H1 (cell line): ENCODE data around the gene TSEN54. TPM values are rescaled to one million over a fixed set of nuclear protein-coding genes. Genes with fewer than 3 reads are reported as not detected.

ENCODE experiments used
- ASH2L ChIP-seq: fragments of 200-600, 300-600 bp; sonication (generic); IDR thresholded peaks from one replicate; pipeline ENCODE4 v1.7.1; 2017; ENCODE audit warnings: low read length
- CHD2 ChIP-seq: IDR thresholded peaks from 2 replicates; pipeline ENCODE4 v1.6.1; 2012; ENCODE audit warnings: low read length, improper control_type of control experiment
- CHD7 ChIP-seq: fragments of 300-600 bp; sonication (generic); IDR thresholded peaks from 2 replicates; pipeline ENCODE4 v1.7.1; 2012; ENCODE audit warnings: low read length, moderate library complexity, mild to moderate bottlenecking, inconsistent platforms; ENCODE audit not compliant: insufficient replicate concordance
- EP300 ChIP-seq, 2 experiments: IDR thresholded peaks; 1 replicate in 1 of 2; 2 replicates in 1 of 2; pipeline ENCODE4 v1.6.1; 2011 to 2012; ENCODE audit warnings: low read depth in 2 of 2, low read length in 2 of 2, mild to moderate bottlenecking in 2 of 2, borderline replicate concordance in 1 of 2, inconsistent platforms in 1 of 2, moderate library complexity in 1 of 2
- TEAD4 ChIP-seq: IDR thresholded peaks from 2 replicates; pipeline ENCODE4 v1.6.1; 2012; ENCODE audit warnings: low read depth, low read length, inconsistent platforms, mixed read lengths
- polyA plus RNA-seq, 7 experiments: library from polyadenylated mRNA; depleted of rRNA in 3 of 7; stranded (reverse) in 5 of 7; unstranded in 2 of 7; fragments of >200 nt in 5 of 7; fragments of 200-250 nt in 2 of 7; gene quantifications; 1 replicate in 5 of 7; 2 replicates in 1 of 7; 4 replicates in 1 of 7; pipeline versions ENCODE4 v1.2.1 to v1.2.3, GENCODE V29; 2011 to 2013; ENCODE audit warnings: missing spikeins in 2 of 7, mixed read lengths in 2 of 7
- total RNA-seq: library from RNA; stranded (reverse); fragmentation: NEBNext Ultra II Directional; extraction: Animal tissue kit (Norgen Biotek cat#: 25700); gene quantifications from 2 replicates; pipeline ENCODE4 v1.2.1, GENCODE V29; 2021
- TF ChIP-seq, protein P1 (sequence below): IDR thresholded peaks from 2 replicates; pipeline ENCODE4 v1.6.1; 2012; ENCODE audit warnings: inconsistent platforms

The TSEN54 gene
- total and polyA plus RNA-seq, 2 of the 8 experiments (the other 6 are each of a cell fraction or from before 2014, with no cell fraction given), result 43.6 to 60.3 TPM

DNA sequence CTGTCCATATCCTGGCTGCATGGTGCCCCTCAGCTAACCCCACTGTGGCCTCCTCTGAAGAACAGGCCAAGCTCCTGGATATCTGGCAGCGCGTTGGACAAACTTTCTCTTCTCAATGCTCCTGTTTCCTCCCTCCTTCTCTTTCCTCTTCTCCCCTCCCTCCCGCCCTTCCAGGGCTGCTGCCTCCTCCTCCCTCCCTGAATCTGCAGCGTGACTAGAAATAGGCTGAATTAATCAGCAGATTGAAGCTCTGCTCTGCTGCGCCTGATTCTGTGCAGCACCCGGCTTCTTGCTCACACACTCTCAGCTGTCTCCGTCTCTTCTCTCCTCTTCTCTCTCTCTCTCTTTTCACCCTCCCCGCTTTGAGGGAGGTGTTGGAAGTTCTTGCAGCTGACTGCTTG lies 40.1 kb upstream of the TSEN54 start (continued):
- TF ChIP-seq EP300 (IDR thresholded peaks at IDR 0.05; ENCODE audit: borderline replicate concordance in 1 of 2, low read depth in 2 of 2, low read length in 2 of 2) (no peak), ASH2L (no peak), TEAD4 (no peak), CHD7 (no peak), CHD2 (no peak)
- TF ChIP-seq, protein P1, sequence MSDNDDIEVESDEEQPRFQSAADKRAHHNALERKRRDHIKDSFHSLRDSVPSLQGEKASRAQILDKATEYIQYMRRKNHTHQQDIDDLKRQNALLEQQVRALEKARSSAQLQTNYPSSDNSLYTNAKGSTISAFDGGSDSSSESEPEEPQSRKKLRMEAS, result no peak
